Measurements from ENCODE around the gene PLEKHM2.

DNA sequence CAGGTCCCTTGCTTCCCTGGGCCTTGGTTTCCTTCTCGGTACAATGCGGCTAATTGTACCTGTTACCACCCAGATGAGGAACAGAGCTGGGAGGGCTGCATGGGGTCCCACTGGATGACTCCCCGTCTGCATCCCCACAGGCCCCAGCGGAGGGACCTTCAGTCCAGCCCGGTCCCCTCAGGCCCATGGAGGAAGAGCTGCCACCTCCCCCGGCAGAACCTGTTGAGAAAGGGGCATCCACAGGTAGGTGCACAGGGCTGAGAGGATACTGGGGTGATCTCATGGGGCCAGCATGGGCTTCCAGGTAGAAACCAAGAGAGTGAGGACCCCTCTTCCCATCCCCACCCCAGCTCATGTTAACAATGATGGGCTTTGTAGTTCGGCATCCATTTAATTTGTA lies 84.3 kb downstream of the PLEKHM2 start:
- TF ChIP-seq EP300 (conservative IDR thresholded peaks at IDR 0.05; ENCODE audit: poor library complexity, severe bottlenecking) = no peak
- TF ChIP-seq, protein P1, sequence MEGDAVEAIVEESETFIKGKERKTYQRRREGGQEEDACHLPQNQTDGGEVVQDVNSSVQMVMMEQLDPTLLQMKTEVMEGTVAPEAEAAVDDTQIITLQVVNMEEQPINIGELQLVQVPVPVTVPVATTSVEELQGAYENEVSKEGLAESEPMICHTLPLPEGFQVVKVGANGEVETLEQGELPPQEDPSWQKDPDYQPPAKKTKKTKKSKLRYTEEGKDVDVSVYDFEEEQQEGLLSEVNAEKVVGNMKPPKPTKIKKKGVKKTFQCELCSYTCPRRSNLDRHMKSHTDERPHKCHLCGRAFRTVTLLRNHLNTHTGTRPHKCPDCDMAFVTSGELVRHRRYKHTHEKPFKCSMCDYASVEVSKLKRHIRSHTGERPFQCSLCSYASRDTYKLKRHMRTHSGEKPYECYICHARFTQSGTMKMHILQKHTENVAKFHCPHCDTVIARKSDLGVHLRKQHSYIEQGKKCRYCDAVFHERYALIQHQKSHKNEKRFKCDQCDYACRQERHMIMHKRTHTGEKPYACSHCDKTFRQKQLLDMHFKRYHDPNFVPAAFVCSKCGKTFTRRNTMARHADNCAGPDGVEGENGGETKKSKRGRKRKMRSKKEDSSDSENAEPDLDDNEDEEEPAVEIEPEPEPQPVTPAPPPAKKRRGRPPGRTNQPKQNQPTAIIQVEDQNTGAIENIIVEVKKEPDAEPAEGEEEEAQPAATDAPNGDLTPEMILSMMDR (IDR thresholded peaks at IDR 0.05; ENCODE audit: poor library complexity, severe bottlenecking) = no peak
- no peak for TF ChIP-seq EZH2 (IDR thresholded peaks at IDR 0.05; ENCODE audit: borderline replicate concordance, insufficient read depth, low read length, poor library complexity, severe bottlenecking)
